GM18951 (cell line): ENCODE results near the gene C1QTNF6.
A peak's percentile ranks its signal among the peaks of the same experiment; 100 is the strongest.

ENCODE experiments used
- POLR2A ChIP-seq: IDR thresholded peaks from 4 replicates; pipeline ENCODE4 v1.6.1; 2011; ENCODE audit warnings: mild to moderate bottlenecking; ENCODE audit not compliant: insufficient read length, insufficient read depth; ENCODE audit errors: extremely low read depth
- in situ Hi-C: fragments of 300-500 bp; cut with MboI; formaldehyde crosslinking; loops from one replicate; pipeline ENCODE4 v1.12.0; 2022; ENCODE audit warnings: low sequenced_read_pairs, mixed read lengths, inconsistent platforms; ENCODE audit not compliant: unreplicated experiment

The C1QTNF6 gene

GRCh38 chr22:37167981-37168647 lies 19.9 kb downstream of the C1QTNF6 start:
- TF ChIP-seq POLR2A, result no peak
- in situ Hi-C loops, result no loop called here

GRCh38 chr22:37167176-37167980 lies 20.7 kb downstream of the C1QTNF6 start:
- in situ Hi-C loops, result no loop called here
- TF ChIP-seq POLR2A, result no peak

GRCh38 chr22:37166675-37167066 lies 21.4 kb downstream of the C1QTNF6 start:
- in situ Hi-C loops, result no loop called here
- TF ChIP-seq POLR2A, result no peak

- no peak for TF ChIP-seq POLR2A
- in situ Hi-C loops, result no loop called here
These were observed 21.9 kb downstream of the C1QTNF6 start for GRCh38 chr22:37165940-37166674.

- in situ Hi-C loops, result no loop called here
- TF ChIP-seq POLR2A, result no peak
These were observed 23.0 kb downstream of the C1QTNF6 start for GRCh38 chr22:37165066-37165465.

- in situ Hi-C loops, result no loop called here
- TF ChIP-seq POLR2A, result no peak
These were observed 23.6 kb downstream of the C1QTNF6 start for GRCh38 chr22:37164505-37164887.

- in situ Hi-C loops, result no loop called here
- peak; percentile 58 for TF ChIP-seq POLR2A
These were observed 24.2 kb downstream of the C1QTNF6 start for GRCh38 chr22:37163575-37164504.

- in situ Hi-C loops, result no loop called here
- TF ChIP-seq POLR2A, result no peak
These were observed 25.0 kb downstream of the C1QTNF6 start for GRCh38 chr22:37163096-37163489.

- in situ Hi-C loops, result no loop called here
- peak; percentile 57 for TF ChIP-seq POLR2A
These were observed 25.6 kb downstream of the C1QTNF6 start for GRCh38 chr22:37162221-37163095.

GRCh38 chr22:37161443-37161842 lies 26.6 kb downstream of the C1QTNF6 start:
- no peak for TF ChIP-seq POLR2A
- in situ Hi-C loops, result no loop called here

GRCh38 chr22:37160027-37160426 lies 28.0 kb downstream of the C1QTNF6 start:
- TF ChIP-seq POLR2A, result no peak
- in situ Hi-C loops, result no loop called here

GRCh38 chr22:37158963-37159290 lies 29.1 kb downstream of the C1QTNF6 start:
- in situ Hi-C loops, result no loop called here
- no peak for TF ChIP-seq POLR2A
